ENCODE results near the gene NEB. TPM values are rescaled to one million over a fixed set of nuclear protein-coding genes. Genes with fewer than 3 reads are reported as not detected.

Gene NEB
- total RNA-seq, 1 experiment from 2014 or later: 0.33 TPM

- Mint-ChIP-seq H3K36me3 (ENCODE audit: insufficient read depth, unreplicated experiment) (peaks cover 15% of the 10 kb centered on the region), H3K9me3 (ENCODE audit: unreplicated experiment) (no peaks in the 10 kb centered on the region), H3K27ac (ENCODE audit: low read depth, unreplicated experiment) (no peak overlapping the region), H3K4me3 (ENCODE audit: unreplicated experiment) (no peak overlapping the region), H3K4me1 (ENCODE audit: insufficient read depth, unreplicated experiment) (peaks cover 6% of the 10 kb centered on the region), H3K27me3 (ENCODE audit: insufficient read depth, unreplicated experiment) (no peaks in the 10 kb centered on the region)
- CTCF ChIA-PET: interaction anchor here (0.7 to 0.9 kb wide), 3 partner anchors 11 to 392 kb away, joined by 3 read pairs; no protein-coding TSS in a partner anchor
- DNase-seq (ENCODE audit: unreplicated experiment): no peak
- intact Hi-C loops (cut with micrococcal nuclease): loop anchor here (10.0 kb wide), 1 partner anchor 243 kb away; no protein-coding TSS in a partner anchor
- TF ChIP-seq CTCF (IDR thresholded peaks at IDR 0.05; ENCODE audit: unreplicated experiment): no peak
- POLR2A ChIA-PET: no interaction called here
- BruUV-seq (replicated peaks): no TSS peak
These were observed 47.4 kb upstream of the NEB start for GRCh38 chr2:151781642-151782041.

DNA sequence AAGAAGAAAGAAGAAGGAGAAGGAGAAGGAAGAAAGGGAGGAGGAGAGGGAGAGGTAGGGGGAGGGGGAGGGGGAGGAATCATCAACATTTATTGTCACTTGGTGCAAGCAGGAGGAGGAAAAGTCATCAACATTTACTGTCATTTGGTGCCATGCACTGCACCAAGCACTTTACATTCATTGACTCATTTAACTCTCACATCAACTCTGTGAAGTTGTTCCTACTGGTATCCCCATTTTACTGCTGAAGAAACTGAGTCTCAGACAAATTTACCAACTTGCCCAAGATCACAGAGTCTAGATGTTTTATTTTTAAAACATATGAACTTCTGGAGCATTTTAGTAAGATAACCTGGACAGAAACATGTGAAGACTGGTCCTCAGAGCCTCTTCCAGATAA lies 46.7 kb upstream of the NEB start:
- ChIA-PET CTCF (interaction anchor here (0.7 kb wide), 1 partner anchor 393 kb away, joined by 3 read pairs; no protein-coding TSS in a partner anchor), POLR2A (no interaction called here)
- no peak for TF ChIP-seq CTCF (IDR thresholded peaks at IDR 0.05; ENCODE audit: unreplicated experiment)
- no peak for DNase-seq (ENCODE audit: unreplicated experiment)
- no peaks in the 10 kb centered on the region for H3K27me3 Mint-ChIP-seq (ENCODE audit: insufficient read depth, unreplicated experiment)
- BruUV-seq (replicated peaks): no TSS peak
- peaks cover 6% of the 10 kb centered on the region for H3K4me1 Mint-ChIP-seq (ENCODE audit: insufficient read depth, unreplicated experiment)
- H3K36me3 Mint-ChIP-seq (ENCODE audit: insufficient read depth, unreplicated experiment): peaks cover 9% of the 10 kb centered on the region
- intact Hi-C loops (cut with micrococcal nuclease): loop anchor here (10.0 kb wide), 1 partner anchor 244 kb away; no protein-coding TSS in a partner anchor
- H3K9me3 Mint-ChIP-seq (ENCODE audit: unreplicated experiment): no peaks in the 10 kb centered on the region
- no peak overlapping the region for H3K4me3 Mint-ChIP-seq (ENCODE audit: unreplicated experiment)
- H3K27ac Mint-ChIP-seq (ENCODE audit: low read depth, unreplicated experiment): no peak overlapping the region

DNA sequence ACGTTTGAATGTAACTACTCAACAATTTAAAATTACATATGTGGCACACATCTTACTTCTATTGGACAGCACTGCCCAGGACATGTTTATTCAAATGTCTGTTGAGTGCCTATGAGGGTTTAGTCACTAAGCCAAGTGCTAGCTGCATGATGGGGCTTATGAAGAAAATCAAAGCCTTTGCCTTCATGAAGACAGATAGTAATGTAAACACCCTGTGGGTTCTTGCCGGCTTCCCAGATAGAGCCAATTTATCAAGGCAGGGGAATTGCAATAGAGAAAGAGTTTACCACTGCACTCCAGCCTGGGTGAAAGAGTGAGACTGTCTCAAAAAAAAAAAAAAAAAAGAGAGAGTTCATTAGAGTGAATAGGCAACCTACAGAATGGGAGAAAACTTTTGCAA lies 43.7 kb upstream of the NEB start:
- BruUV-seq (replicated peaks): no TSS peak
- POLR2A ChIA-PET: no interaction called here
- CTCF ChIA-PET: interaction anchor here (0.7 kb wide), 1 partner anchor 39 kb away, joined by 4 read pairs; no protein-coding TSS in a partner anchor
- Mint-ChIP-seq H3K27me3 (ENCODE audit: insufficient read depth, unreplicated experiment) (no peaks in the 10 kb centered on the region), H3K9me3 (ENCODE audit: unreplicated experiment) (no peaks in the 10 kb centered on the region), H3K27ac (ENCODE audit: low read depth, unreplicated experiment) (no peak overlapping the region), H3K36me3 (ENCODE audit: insufficient read depth, unreplicated experiment) (peaks cover 12% of the 10 kb centered on the region), H3K4me3 (ENCODE audit: unreplicated experiment) (no peak overlapping the region), H3K4me1 (ENCODE audit: insufficient read depth, unreplicated experiment) (peaks cover 15% of the 10 kb centered on the region)
- no peak for DNase-seq (ENCODE audit: unreplicated experiment)
- intact Hi-C loops (cut with micrococcal nuclease): no loop called here
- no peak for TF ChIP-seq CTCF (IDR thresholded peaks at IDR 0.05; ENCODE audit: unreplicated experiment)

GRCh38 chr2:151777487-151777886 lies 43.2 kb upstream of the NEB start:
- ChIA-PET CTCF (no interaction called here), POLR2A (no interaction called here)
- H3K4me3 Mint-ChIP-seq (ENCODE audit: unreplicated experiment): no peak overlapping the region
- no peak for DNase-seq (ENCODE audit: unreplicated experiment)
- intact Hi-C loops (cut with micrococcal nuclease): no loop called here
- peaks cover 12% of the 10 kb centered on the region for H3K36me3 Mint-ChIP-seq (ENCODE audit: insufficient read depth, unreplicated experiment)
- H3K27ac Mint-ChIP-seq (ENCODE audit: low read depth, unreplicated experiment): no peak overlapping the region
- no peaks in the 10 kb centered on the region for H3K9me3 Mint-ChIP-seq (ENCODE audit: unreplicated experiment)
- H3K4me1 Mint-ChIP-seq (ENCODE audit: insufficient read depth, unreplicated experiment): peaks cover 13% of the 10 kb centered on the region
- H3K27me3 Mint-ChIP-seq (ENCODE audit: insufficient read depth, unreplicated experiment): no peaks in the 10 kb centered on the region
- no TSS peak for BruUV-seq (replicated peaks)
- no peak for TF ChIP-seq CTCF (IDR thresholded peaks at IDR 0.05; ENCODE audit: unreplicated experiment)
